ENCODE measurements around the gene MYO18B.
A peak's percentile ranks its signal among the peaks of the same experiment; 100 is the strongest.
"Not testable (repeated sequence)": the region's sequence is repeated elsewhere in the genome, so short reads cannot be mapped to it uniquely, and the experiment has no call there.

Gene MYO18B

GRCh38 chr22:25702571-25703167 is 39.3 kb upstream of the MYO18B start:
- no peak overlapping the region; the same call in 1 of the 2 replicates for H3K4me3 ChIP-seq (ENCODE audit: low read depth, low read length)
- TF ChIP-seq CTCF (IDR thresholded peaks at IDR 0.05; ENCODE audit: low read depth, low read length, missing control alignments), result no peak

GRCh38 chr22:25704701-25705100 is 37.3 kb upstream of the MYO18B start:
- TF ChIP-seq CTCF (IDR thresholded peaks at IDR 0.05; ENCODE audit: low read depth, low read length, missing control alignments), result no peak
- no peak for DNase-seq (ENCODE audit: low read depth)
- H3K4me3 ChIP-seq (ENCODE audit: low read depth, low read length), result no peak overlapping the region

More at GRCh38 chr22:25702571-25703167, 39.3 kb upstream of the MYO18B start:
- DNase-seq (ENCODE audit: low read depth), result peak; percentile 26

- no peak for TF ChIP-seq CTCF (IDR thresholded peaks at IDR 0.05; ENCODE audit: low read depth, low read length, missing control alignments)
- no peak for DNase-seq (ENCODE audit: low read depth)
- no peak overlapping the region for H3K4me3 ChIP-seq (ENCODE audit: low read depth, low read length)
These were observed 35.8 kb upstream of the MYO18B start for GRCh38 chr22:25706197-25706596.

GRCh38 chr22:25708430-25708829 is 33.6 kb upstream of the MYO18B start:
- not testable (repeated sequence) for DNase-seq (ENCODE audit: low read depth); H3K4me3 ChIP-seq (ENCODE audit: low read depth, low read length)

GRCh38 chr22:25709758-25710157 is 32.2 kb upstream of the MYO18B start:
- H3K4me3 ChIP-seq (ENCODE audit: low read depth, low read length), result no peak overlapping the region
- no peak for TF ChIP-seq CTCF (IDR thresholded peaks at IDR 0.05; ENCODE audit: low read depth, low read length, missing control alignments)
- peak; percentile 33 for DNase-seq (ENCODE audit: low read depth)

- no peak for TF ChIP-seq CTCF (IDR thresholded peaks at IDR 0.05; ENCODE audit: low read depth, low read length, missing control alignments)
- no peak overlapping the region for H3K4me3 ChIP-seq (ENCODE audit: low read depth, low read length)
- no peak for DNase-seq (ENCODE audit: low read depth)
These were observed 31.5 kb upstream of the MYO18B start for GRCh38 chr22:25710501-25710900.

GRCh38 chr22:25711491-25711890 is 30.5 kb upstream of the MYO18B start:
- TF ChIP-seq CTCF (IDR thresholded peaks at IDR 0.05; ENCODE audit: low read depth, low read length, missing control alignments), result no peak
- no peak for DNase-seq (ENCODE audit: low read depth)
- H3K4me3 ChIP-seq (ENCODE audit: low read depth, low read length), result no peak overlapping the region

All from GM12864 (cell line).